Progenitor cell of endocrine pancreas (in vitro differentiated cells): ENCODE measurements around the gene KRTAP10-7. TPM values are rescaled to one million over a fixed set of nuclear protein-coding genes. Genes with fewer than 3 reads are reported as not detected.
"Not testable (repeated sequence)": the region's sequence is repeated elsewhere in the genome, so short reads cannot be mapped to it uniquely, and the experiment has no call there.

Source experiments
- DNase-seq: peaks from one replicate; pipeline ENCODE4 v3.0.0; 2021; ENCODE audit warnings: low spot score; ENCODE audit not compliant: unreplicated experiment
- H3K27ac Mint-ChIP-seq: 2 replicates; pipeline ENCODE4 v1.8.0; 2021; ENCODE audit warnings: mild to moderate bottlenecking, moderate library complexity, mixed read lengths
- H3K27me3 Mint-ChIP-seq: 2 replicates; pipeline ENCODE4 v1.8.0; 2021; ENCODE audit warnings: mixed read lengths
- H3K36me3 Mint-ChIP-seq: 2 replicates; pipeline ENCODE4 v1.8.0; 2022; ENCODE audit warnings: mixed read lengths; ENCODE audit not compliant: insufficient read depth
- H3K4me1 Mint-ChIP-seq: 2 replicates; pipeline ENCODE4 v1.8.0; 2021; ENCODE audit warnings: low read depth, mixed read lengths
- H3K4me3 Mint-ChIP-seq: 2 replicates; pipeline ENCODE4 v1.8.0; 2021; ENCODE audit warnings: low read depth, mild to moderate bottlenecking, moderate library complexity, mixed read lengths
- H3K9me3 Mint-ChIP-seq: 2 replicates; pipeline ENCODE4 v1.8.0; 2021; ENCODE audit warnings: low read depth, mixed read lengths
- total RNA-seq: library from RNA; stranded (reverse); gene quantifications from 2 replicates; pipeline ENCODE4 v1.2.1, GENCODE V29; 2021
- TF ChIP-seq, protein P1 (sequence below): fragments of 200-600 bp; sonication (generic); IDR thresholded peaks from one replicate; pipeline ENCODE4 v1.5.0; 2021; ENCODE audit warnings: antibody characterized with exemption, mild to moderate bottlenecking; ENCODE audit not compliant: unreplicated experiment

KRTAP10-7 gene
- total RNA-seq, 1 donor from 2014 or later, result not detected

DNA sequence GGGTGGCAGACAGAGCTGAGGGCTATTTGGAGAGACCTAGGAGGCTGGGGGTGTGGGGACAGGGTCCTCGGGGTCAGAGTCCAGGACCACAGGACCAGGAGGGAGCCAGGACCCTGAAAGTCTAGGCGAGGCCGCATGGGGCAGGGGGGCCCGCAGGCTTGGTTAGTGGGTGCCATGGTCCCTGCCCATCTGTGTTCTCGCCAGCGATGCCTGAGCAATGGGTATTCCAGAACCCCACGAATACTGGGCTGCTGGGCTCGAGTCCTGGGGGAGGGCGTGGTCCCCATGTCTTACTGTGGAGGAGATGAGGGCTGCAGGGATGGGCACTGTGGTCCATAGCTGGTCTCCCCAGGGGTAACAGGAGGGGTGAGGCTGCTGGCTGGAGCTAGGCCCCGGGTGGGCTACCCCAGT, 10.1 kb upstream of the KRTAP10-7 start:
- Mint-ChIP-seq H3K27ac (no peak overlapping the region), H3K4me1 (peaks cover 7% of the 10 kb centered on the region), H3K27me3 (peaks cover 6% of the 10 kb centered on the region), H3K36me3 (no peaks in the 10 kb centered on the region), H3K4me3 (no peak overlapping the region), H3K9me3 (peaks cover 12% of the 10 kb centered on the region)
- TF ChIP-seq, protein P1, sequence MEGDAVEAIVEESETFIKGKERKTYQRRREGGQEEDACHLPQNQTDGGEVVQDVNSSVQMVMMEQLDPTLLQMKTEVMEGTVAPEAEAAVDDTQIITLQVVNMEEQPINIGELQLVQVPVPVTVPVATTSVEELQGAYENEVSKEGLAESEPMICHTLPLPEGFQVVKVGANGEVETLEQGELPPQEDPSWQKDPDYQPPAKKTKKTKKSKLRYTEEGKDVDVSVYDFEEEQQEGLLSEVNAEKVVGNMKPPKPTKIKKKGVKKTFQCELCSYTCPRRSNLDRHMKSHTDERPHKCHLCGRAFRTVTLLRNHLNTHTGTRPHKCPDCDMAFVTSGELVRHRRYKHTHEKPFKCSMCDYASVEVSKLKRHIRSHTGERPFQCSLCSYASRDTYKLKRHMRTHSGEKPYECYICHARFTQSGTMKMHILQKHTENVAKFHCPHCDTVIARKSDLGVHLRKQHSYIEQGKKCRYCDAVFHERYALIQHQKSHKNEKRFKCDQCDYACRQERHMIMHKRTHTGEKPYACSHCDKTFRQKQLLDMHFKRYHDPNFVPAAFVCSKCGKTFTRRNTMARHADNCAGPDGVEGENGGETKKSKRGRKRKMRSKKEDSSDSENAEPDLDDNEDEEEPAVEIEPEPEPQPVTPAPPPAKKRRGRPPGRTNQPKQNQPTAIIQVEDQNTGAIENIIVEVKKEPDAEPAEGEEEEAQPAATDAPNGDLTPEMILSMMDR, result no peak
- DNase-seq, result no peak

DNA sequence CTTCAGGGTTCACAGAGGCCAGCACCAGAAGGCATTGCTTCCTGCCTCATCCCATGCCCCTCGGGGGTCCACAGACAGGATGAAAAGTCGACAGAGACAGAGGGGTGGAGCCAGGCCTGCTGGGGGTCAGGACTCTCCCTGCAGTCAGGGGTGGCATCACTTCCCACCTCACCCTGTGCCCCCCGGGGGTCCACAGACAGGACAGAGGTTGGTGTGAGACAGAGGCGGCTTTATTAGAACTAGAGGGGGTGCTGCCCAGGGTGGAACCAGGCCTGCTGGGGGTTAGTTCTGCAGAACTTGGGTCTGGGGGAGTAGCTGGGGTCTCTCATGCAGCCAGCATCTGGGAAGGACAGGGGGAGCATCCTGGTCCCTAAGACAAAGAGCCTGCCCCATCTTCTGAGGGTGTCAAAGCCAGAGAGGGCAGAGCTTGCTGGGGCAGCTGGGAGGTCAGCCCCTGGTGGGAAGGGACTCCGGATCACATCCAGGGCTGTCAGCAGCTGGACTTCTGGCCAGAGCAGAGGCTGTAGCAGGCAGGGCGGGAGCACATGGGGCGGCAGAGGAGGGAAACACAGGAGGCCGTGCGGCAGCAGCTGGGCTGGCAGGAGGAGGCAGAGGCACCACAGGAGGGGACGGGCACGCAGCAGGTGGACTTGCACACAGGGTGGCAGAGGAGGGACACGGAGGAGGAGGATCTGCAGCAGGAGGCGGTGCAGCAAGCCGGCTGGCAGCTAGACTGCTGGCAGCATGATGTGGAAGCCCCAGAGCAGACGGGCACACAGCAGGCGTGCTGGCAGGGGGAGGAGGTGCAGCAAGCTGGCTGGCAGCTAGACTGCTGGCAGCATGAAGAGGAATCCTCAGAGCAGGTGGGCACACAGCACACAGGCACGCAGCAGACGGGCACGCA, 9.2 kb upstream of the KRTAP10-7 start:
- not testable (repeated sequence) for H3K4me1 Mint-ChIP-seq, H3K27me3 Mint-ChIP-seq, DNase-seq, H3K4me3 Mint-ChIP-seq, H3K27ac Mint-ChIP-seq, H3K36me3 Mint-ChIP-seq
- peaks cover 12% of the 10 kb centered on the region for H3K9me3 Mint-ChIP-seq

DNA sequence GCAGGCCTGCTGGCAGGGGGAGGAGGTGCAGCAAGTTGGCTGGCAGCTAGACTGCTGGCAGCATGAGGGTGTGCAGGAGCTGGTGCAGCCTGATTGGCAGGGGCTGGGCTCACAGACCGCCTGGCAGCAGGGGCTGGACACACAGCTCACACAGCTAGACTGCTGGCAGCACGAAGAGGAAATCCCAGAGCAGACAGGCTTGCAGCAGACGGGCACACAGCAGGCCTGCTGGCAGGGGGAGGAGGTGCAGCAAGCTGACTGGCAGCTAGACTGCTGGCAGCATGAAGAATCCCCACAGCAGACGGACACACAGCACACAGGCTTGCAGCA, 8.6 kb upstream of the KRTAP10-7 start:
- H3K36me3 Mint-ChIP-seq, H3K4me3 Mint-ChIP-seq, DNase-seq, H3K4me1 Mint-ChIP-seq, H3K27ac Mint-ChIP-seq, H3K9me3 Mint-ChIP-seq, H3K27me3 Mint-ChIP-seq: not testable (repeated sequence)

DNA sequence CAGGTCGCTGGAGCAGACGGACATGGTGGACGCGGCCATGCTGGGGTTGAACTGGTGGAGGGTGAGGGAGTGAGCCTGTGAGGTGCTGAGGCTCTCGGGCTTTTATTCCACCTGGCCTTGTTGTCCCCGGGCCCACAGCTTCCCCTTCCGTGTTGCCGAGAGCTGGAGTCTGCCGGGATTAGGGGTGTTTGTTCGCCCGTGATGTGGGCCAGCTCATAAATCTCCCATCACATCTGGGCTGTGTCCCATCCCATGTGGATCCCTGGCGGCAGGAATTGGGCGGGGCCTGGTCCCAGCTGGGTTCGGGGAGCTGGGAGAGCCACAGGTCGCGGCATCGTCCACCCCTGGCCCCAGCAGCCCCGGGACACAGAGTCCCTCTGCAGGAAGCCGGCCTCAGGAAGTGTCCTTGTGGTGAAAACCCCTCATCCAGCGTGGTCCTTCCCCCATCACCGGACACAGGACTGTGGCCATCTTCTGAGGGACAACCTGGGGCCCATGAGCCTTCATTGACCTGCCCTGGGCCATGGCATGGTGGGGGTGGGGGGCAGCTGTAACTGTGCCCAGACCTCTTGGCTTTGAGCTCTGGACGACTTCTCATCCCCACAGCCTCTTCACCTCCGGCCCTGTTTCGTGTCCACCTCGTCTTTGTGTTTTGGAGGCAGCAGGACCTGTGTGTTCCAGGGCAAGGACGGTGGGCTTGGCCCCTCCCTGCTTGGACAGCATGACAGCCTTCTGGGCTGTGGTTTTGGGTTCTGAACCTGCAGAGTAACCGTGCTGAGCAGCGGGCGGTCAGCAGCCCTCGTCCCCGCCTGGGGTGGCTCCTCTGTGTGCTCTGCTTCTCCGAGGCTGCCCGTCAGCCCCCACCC, 7.7 kb upstream of the KRTAP10-7 start, which contains the start of gene KRTAP10-6:
Gene KRTAP10-6 (minus strand): TSS at position 60 of the 866 bp plus-strand sequence. CDS start 21 bp downstream, at position 39.
- Mint-ChIP-seq H3K36me3 (no peaks in the 10 kb centered on the region), H3K4me1 (peaks cover 7% of the 10 kb centered on the region), H3K27me3 (no peaks in the 10 kb centered on the region), H3K4me3 (no peak within 1 kb of the TSS), H3K27ac (no peak within 1 kb of the TSS), H3K9me3 (no peaks in the 10 kb centered on the region)
- TF ChIP-seq, protein P1, result no peak
- DNase-seq, result no peak

DNA sequence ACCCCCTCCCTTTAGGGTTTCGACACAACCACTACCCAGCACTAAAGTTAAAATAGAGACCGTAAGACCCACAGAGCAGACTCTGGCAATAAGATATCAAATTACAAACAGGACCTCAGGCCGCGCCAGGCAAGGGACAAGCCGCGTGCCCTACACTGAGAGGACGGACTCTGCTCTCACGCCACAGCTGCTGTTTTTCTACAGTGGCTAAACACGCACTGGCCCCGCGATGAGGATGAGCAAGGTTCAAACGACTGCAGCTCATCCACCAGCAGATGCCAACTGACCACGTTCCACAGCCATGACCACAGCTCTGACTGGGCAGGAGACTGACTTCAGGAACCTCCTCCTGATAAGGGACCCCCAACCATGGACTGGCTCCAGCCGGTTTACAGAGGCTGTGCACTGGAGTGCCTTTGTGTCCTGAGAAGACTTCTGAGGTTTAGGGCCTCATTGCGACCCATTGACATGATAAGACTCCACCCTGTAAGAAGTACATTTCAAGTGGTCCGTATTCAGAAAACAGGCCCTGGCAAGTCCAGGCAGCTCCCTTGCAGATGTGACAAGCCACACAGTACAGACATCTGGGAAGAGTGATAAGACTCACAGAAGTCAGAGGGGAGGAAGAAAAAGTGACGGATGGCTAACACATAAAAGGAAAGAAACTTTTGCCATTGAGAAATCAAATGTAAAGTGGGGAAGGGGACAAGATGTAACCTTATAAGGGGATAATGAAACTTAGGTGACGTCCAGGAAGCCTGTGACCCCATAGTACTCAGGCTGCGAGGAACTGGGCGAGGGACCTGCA, 6.6 kb upstream of the KRTAP10-7 start:
- DNase-seq, result no peak
- Mint-ChIP-seq H3K36me3 (no peaks in the 10 kb centered on the region), H3K9me3 (peaks cover 4% of the 10 kb centered on the region), H3K27ac (no peak overlapping the region), H3K4me1 (peaks cover 7% of the 10 kb centered on the region), H3K27me3 (no peaks in the 10 kb centered on the region), H3K4me3 (no peak overlapping the region)
- TF ChIP-seq, protein P1, result no peak
